Heart left ventricle (tissue), 16 donors: Measurements from ENCODE around the gene LAMB4. TPM values are rescaled to one million over a fixed set of nuclear protein-coding genes. Genes with fewer than 3 reads are reported as not detected.

ENCODE experiments used
- ATAC-seq, 4 donors: fragments of 200-7000 bp; cut with Tn5 transposase; one replicate each; pipeline ENCODE4 v1.9.1; 2020 to 2022; ENCODE audit warnings: moderate library complexity in 4 of 4, mild to moderate bottlenecking in 3 of 4, moderate number of reproducible peaks in 1 of 4
- DNase-seq, 5 donors: peaks; one replicate each; pipeline ENCODE4 v3.0.0-alpha.2; 2020
- H3K27ac ChIP-seq, 12 donors: fragments of 200-600 bp; sonication (generic) in 4 of 12; one replicate each; pipeline versions ENCODE4 v1.5.0 to v1.8.0; 2016 to 2022; ENCODE audit warnings: mild to moderate bottlenecking in 2 of 12
- H3K27me3 ChIP-seq, 9 donors: fragments of 200-600 bp; sonication (generic) in 2 of 9; one replicate each; pipeline versions ENCODE4 v1.5.1 to v1.8.0; 2016 to 2022; ENCODE audit warnings: mild to moderate bottlenecking in 3 of 9
- H3K36me3 ChIP-seq, 9 donors: fragments of 200-600 bp; sonication (generic) in 2 of 9; one replicate each; pipeline versions ENCODE4 v1.5.0 to v1.8.0; 2018 to 2022; ENCODE audit warnings: mild to moderate bottlenecking in 2 of 9
- H3K4me1 ChIP-seq, 12 donors: fragments of 200-600 bp; sonication (generic) in 4 of 12; one replicate each; pipeline versions ENCODE4 v1.5.0 to v1.8.0; 2016 to 2022; ENCODE audit warnings: mild to moderate bottlenecking in 3 of 12
- H3K4me3 ChIP-seq, 12 donors: fragments of 200-600 bp; sonication (generic) in 4 of 12; one replicate each; pipeline versions ENCODE4 v1.5.0 to v1.8.0; 2017 to 2022; ENCODE audit warnings: mild to moderate bottlenecking in 9 of 12, moderate library complexity in 4 of 12
- H3K9me3 ChIP-seq, 12 donors: fragments of 200-600 bp; sonication (generic) in 4 of 12; one replicate each; pipeline versions ENCODE4 v1.5.0 to v1.8.0; 2016 to 2022; ENCODE audit warnings: mild to moderate bottlenecking in 1 of 12
- CTCF ChIP-seq, 12 donors: fragments of 200-600 bp; sonication (generic) in 4 of 12; IDR thresholded peaks; one replicate each; pipeline versions ENCODE4 v1.5.0 to v1.8.0; 2018 to 2022; ENCODE audit warnings: antibody characterized with exemption in 12 of 12, mild to moderate bottlenecking in 5 of 12
- POLR2A ChIP-seq, 2 donors: fragments of 450-650 bp; IDR thresholded peaks; one replicate each; pipeline ENCODE4 v1.6.1; 2017; ENCODE audit warnings: antibody characterized with exemption in 2 of 2, mild to moderate bottlenecking in 2 of 2, moderate library complexity in 2 of 2
- WGBS, 4 donors: extraction: QIAGEN DNeasy Blood & Tissue Kit in 2 of 4; methylation state at CpG; one replicate each; pipeline versions ENCODE4 v1.1.5 to v1.1.7; 2013 to 2018; 5-methylcytosine and 5-hydroxymethylcytosine counted together
- intact Hi-C, 10 donors: fragments of 100-400 bp; cut with DNase I; formaldehyde crosslinking; loops; one replicate each; pipeline versions ENCODE4 v1.11.1 to v1.14.2; 2022
- polyA plus RNA-seq, 2 donors: library from polyadenylated mRNA; stranded (reverse); fragments of 200-250 nt; gene quantifications; one replicate each; pipeline ENCODE4 v1.2.3, GENCODE V29; 2013
- total RNA-seq, 9 donors: library from RNA; depleted of rRNA in 2 of 9; stranded (reverse); fragments of >200 nt in 2 of 9; fragmentation: NEBNext Ultra II Directional in 3 of 9; extraction: Animal tissue kit (Norgen Biotek cat#: 25700) in 3 of 9; gene quantifications; one replicate each; pipeline versions ENCODE4 v1.1.0 to v1.2.4, GENCODE V29; 2016 to 2023
- donor health status: ischemic (EF 13 %, LVEDD 7.1; RV severe dilation, severe dysfunction).
- donor health status: healthy with polysubstance abuse.
- donor health status: DM: no; HTN: yes; CAD: no.
- donor health status: DM: no; HTN: no; CAD: no.
- donor health status: ischemic (EF 25% LVEDD 6.9; RV normal size, moderate dysfunction).
- donor health status: ischemic (EF 25% LVEDD 5.7; RV mildly dilated, moderate dysfunction).
- donor health status: healthy.
- donor health status: DM: yes; HTN: yes; CAD: no.
- donor health status: ischemic (EF 35%, LVEDD 5.7; RV mildly dilated, moderate dysfunction).
- donor health status: nonischemic (EF 11% LVEDD 7.7; RV severe dilation, severe dysfunction).
- donor health status: DM: yes; HTN: yes; CAD: no.
- donor health status: PGD.
- donor health status: ischemic (EF 29% LVEDD 5.4; RV normal size, mild dysfunction).
- donor health status: nonischemic (EF 23%, LVEDD 6.1; RV moderate dilation, normal function).

The LAMB4 gene
- total and polyA plus RNA-seq, 11 donors = 0.19 to 0.31 (median 0.26) TPM; not detected in 4

DNA sequence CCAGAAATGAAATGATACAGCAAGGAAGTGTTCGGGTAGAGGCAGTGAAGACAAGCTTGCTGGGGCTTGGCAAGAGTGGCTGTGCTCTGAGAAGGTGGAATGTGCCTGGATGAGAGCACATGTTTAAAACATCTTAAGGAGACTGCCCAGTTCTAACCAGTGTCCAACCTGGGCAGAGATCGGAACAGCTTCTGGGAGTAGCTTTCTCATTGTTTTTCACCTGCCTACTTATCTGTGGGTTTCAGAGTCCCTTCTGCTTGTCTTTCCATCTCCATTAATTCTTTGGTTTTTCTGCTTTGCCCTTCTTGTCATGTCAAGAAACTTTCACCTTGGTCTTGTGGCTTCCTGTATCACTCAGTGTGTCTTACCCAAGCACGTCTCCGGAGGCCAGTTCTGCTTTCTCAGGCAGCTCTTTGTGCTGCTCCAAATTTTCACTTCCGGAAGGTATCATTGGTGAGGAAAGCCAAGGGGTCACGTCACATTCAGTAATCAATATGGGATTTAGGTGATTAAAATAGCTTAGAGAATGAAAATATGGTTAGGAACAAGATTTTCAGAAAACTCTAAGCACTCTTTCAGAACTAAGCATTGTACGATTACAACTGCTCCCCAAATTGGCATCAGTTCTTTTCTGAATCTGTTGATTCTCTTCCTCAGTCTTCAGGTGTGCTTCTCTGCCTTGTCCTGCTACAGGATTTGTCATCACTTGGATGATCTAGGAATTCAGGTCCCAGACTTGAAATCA is 5.5 kb upstream of the LAMB4 start:
- Histone ChIP-seq H3K36me3 (no peaks in the 10 kb centered on the region), H3K4me3 (no peak overlapping the region), H3K4me1 (peaks cover 0 to 8% (median 0%) of the 10 kb centered on the region in 12 donors), H3K27ac (no peak overlapping the region), H3K27me3 (no peaks in the 10 kb centered on the region), H3K9me3 (no peaks in the 10 kb centered on the region)
- TF ChIP-seq CTCF (IDR thresholded peaks at IDR 0.05) (no peak), POLR2A (IDR thresholded peaks at IDR 0.05) (no peak)
- intact Hi-C loops = no loop called here
- no peak for ATAC-seq
- WGBS, 4 donors = 90 to 95% (median 92%) methylated on average over 7 of the region's 7 CpGs
- DNase-seq = no peak

GRCh38 chr7:108134486-108134885 is 4.3 kb upstream of the LAMB4 start:
- Histone ChIP-seq H3K4me3 (no peak overlapping the region), H3K27ac (no peak overlapping the region), H3K4me1 (peaks cover 0 to 8% (median 0%) of the 10 kb centered on the region in 12 donors), H3K36me3 (no peaks in the 10 kb centered on the region), H3K9me3 (no peaks in the 10 kb centered on the region), H3K27me3 (no peaks in the 10 kb centered on the region)
- no peak for ATAC-seq
- intact Hi-C loops = no loop called here
- TF ChIP-seq CTCF (IDR thresholded peaks at IDR 0.05) = no peak
- TF ChIP-seq POLR2A (IDR thresholded peaks at IDR 0.05) = no peak
- DNase-seq = no peak
- 97 to 100% (median 97%) methylated on average over 1 of the region's 1 CpG for WGBS, 4 donors

DNA sequence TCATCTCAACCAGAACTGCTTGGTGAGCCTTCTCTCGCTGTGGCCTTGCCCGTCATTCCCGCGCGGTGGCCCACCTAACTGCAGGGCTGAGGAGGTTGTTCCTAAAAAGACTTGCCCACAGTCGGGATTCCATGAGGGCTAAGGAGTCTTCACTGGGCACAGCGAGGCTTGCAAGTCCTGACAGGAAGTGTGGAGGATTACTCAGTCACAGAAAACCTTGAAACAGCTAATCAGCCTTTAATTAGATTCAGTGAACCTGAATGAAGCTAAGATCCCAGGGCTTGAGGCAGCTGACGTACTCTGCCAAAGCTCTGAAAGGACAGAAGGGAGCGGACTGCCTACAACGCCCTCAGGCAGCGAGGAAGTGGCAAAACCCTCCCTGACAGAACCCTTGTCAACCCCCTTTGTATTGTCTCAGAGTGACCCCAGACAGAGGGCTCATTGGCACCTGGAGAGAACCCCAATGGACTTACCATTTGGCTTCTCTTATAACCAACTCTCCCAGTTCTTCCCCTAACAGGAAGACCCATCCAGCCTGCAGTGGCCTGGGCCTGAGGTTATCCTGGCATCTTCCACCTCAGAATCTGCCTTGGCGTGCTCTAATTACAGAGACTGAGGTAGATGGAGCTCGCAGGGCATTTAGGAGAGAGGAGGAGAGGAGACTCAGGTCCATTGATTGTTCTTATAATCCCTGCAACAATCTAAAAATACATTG is 2.5 kb upstream of the LAMB4 start:
- TF ChIP-seq POLR2A (IDR thresholded peaks at IDR 0.05) (no peak), CTCF (IDR thresholded peaks at IDR 0.05) (no peak)
- no peak overlapping the region for H3K27ac ChIP-seq
- 86 to 89% (median 87%) methylated on average over 13 of the region's 13 CpGs for WGBS, 4 donors
- H3K4me1 ChIP-seq = peaks cover 0 to 8% (median 0%) of the 10 kb centered on the region in 12 donors
- DNase-seq (no peak), ATAC-seq (no peak)
- H3K9me3 ChIP-seq = no peaks in the 10 kb centered on the region
- no peaks in the 10 kb centered on the region for H3K27me3 ChIP-seq
- intact Hi-C loops = no loop called here
- H3K4me3 ChIP-seq = no peak overlapping the region
- no peaks in the 10 kb centered on the region for H3K36me3 ChIP-seq
